Urothelium cell line (cell line): ENCODE data around the gene C17orf50.

Experiments
- DNase-seq: peaks from one replicate; pipeline ENCODE4 v3.0.0; 2011; ENCODE audit warnings: low spot score, mixed read lengths
- FAIRE-seq: peaks from 2 replicates; lab custom pipeline; 2011; peaks lifted over from hg19 to GRCh38; lab: Jason Lieb, UNC

Gene C17orf50

GRCh38 chr17:35780950-35781349 is 20.3 kb downstream of the C17orf50 start:
- no peak for FAIRE-seq
- no peak for DNase-seq

DNA sequence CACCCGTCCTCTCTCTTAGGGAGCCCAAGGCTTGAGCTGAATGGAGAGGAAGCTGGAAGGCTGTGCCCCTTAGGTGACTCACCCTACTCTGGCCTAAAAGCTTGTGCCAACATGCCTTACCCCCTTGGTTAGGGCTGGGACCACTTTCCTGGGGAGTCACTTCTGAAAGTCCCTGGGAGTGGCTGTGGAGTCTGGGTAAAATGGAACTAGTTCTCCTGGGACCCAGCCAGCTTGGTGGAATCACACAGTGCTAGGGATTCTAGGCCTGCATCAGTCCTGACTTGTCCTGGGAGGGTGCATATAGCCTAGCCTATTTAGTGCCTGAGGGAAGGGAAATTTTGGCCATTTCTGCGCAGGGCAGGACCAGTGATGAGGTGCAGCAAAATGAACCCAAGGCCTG is 24.2 kb downstream of the C17orf50 start:
- DNase-seq (no peak), FAIRE-seq (no peak)

DNA sequence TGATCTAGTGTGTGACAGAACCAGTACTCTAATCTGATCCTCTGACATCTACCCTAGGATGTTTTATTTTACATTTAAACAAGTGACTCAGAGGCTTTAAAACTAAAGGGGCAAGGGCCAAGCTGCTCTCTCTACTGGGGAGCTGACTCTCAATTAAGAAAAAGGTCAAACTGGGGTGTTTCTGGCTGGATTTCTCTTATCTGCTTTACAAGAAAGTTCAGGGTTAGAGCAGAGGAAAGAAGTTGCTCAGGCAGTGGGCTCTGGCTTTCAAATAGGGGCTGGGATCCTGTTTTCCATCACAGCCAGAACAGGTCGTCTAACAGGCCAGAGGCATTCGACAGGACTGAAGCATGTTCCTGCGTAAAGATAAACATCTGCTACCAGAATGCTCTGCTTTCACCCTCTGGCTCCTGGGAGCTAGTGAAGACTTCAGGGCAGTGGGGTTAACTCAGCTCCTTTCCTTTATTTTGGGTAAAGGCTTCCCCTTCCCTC is 26.3 kb downstream of the C17orf50 start:
- DNase-seq (no peak), FAIRE-seq (no peak)

- DNase-seq (peak; percentile 69), FAIRE-seq (no peak)
Measured at GRCh38 chr17:35788477-35789368, 28.0 kb downstream of the C17orf50 start.

GRCh38 chr17:35790841-35791240 is 30.2 kb downstream of the C17orf50 start:
- DNase-seq, result no peak
- no peak for FAIRE-seq

- DNase-seq (no peak), FAIRE-seq (no peak)
Measured at GRCh38 chr17:35791681-35792350, 31.1 kb downstream of the C17orf50 start.

GRCh38 chr17:35793257-35793656 is 32.6 kb downstream of the C17orf50 start:
- no peak for DNase-seq
- FAIRE-seq, result no peak

GRCh38 chr17:35795007-35795870 is 34.6 kb downstream of the C17orf50 start, which contains the start of gene MMP28:
Gene MMP28, minus strand, starts transcription at chr17:35795641. Its CDS starts 264 bp downstream, at chr17:35795377.
- no peak for DNase-seq
- no peak for FAIRE-seq

- FAIRE-seq (no peak), DNase-seq (no peak)
Measured at GRCh38 chr17:35795871-35796265, 35.2 kb downstream of the C17orf50 start.

DNA sequence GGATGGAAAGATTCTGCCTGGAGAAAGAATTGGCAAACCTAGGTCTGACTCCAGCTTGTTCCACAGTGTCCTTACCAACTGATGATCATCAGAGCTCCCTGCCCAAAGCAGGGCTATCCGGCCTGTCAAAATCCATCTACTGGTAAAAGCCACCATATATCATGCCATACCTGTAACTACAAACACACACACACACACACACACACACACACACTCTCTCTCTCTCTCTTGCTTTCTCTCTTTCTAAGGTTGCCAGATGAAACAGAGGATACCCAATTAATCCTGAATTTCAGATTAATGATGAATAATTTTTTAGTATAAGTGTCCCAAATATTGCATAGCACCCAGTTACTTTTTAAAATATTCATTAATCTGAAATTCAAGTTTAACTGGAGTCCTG is 36.3 kb downstream of the C17orf50 start:
- no peak for DNase-seq
- FAIRE-seq, result no peak

- FAIRE-seq (no peak), DNase-seq (no peak)
Measured at GRCh38 chr17:35797370-35797769, 36.7 kb downstream of the C17orf50 start.

GRCh38 chr17:35797918-35798317 is 37.2 kb downstream of the C17orf50 start:
- no peak for FAIRE-seq
- no peak for DNase-seq

GRCh38 chr17:35799942-35800341 is 39.3 kb downstream of the C17orf50 start:
- DNase-seq (peak; percentile 69), FAIRE-seq (no peak)

GRCh38 chr17:35801583-35802224 is 41.0 kb downstream of the C17orf50 start:
- DNase-seq (no peak), FAIRE-seq (no peak)

DNA sequence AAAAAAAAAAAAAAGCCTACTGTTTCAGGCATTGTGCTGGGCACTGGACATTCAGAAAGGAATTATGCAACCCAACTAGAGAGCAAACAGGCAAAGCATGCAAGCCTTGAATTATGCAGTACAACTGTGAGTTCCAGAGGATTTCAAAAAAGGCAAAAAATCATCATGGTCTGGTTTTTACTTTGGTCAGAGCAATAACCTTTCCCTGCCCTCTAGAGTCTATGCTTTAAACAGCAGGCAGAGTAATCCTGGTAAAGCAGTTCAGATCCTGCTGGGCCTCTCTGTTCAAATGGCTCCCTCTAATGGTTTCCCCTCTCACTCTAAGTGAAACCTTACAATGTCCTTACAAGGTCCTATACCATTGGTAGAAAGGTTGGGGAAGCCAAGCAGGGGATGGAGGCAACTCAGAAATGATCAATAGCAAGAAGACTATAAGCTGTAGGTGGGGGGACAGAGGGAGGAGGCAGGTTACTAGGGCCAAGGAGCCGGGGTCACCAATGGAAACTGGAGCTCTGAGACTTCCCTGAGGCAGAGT is 44.0 kb downstream of the C17orf50 start:
- DNase-seq (peak; percentile 86), FAIRE-seq (no peak)

DNA sequence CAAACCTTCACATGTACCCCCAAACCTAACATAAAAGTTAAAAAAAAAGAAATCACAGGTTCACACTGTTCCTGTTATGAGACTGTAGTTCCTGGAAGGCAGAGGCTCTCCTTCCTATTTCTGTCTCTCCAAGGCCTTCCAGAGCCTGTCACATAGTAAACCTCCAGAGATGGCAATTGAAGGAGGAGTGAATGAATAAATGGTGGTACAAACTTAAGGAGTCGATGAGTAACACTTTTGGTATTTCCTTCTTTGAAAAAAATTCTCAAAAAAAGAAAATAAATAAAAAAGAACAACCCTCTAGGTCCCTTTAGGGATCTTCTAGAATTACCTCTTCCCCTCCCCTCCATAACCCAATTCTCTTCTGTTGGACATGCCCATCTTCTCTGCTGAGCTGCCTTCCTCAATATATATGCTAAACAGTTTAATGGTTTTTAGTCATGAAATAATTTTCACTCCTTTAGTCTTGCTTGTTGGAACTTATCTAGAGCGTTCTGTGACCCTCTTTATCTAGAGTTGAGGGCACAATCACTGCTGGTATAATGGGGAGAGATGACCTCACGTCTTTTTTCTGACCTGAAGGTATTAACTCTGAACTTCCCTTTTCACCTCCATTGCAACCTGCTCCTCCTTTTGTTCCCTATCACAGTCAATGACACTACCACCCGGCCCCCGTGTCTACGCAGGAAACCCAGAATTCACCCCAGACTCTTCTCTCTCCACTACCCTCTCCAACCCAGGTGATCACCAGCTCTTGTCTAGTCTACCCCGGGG is 46.9 kb downstream of the C17orf50 start:
- DNase-seq (no peak), FAIRE-seq (no peak)

GRCh38 chr17:35808240-35808961 is 47.7 kb downstream of the C17orf50 start:
- FAIRE-seq, result no peak

DNA sequence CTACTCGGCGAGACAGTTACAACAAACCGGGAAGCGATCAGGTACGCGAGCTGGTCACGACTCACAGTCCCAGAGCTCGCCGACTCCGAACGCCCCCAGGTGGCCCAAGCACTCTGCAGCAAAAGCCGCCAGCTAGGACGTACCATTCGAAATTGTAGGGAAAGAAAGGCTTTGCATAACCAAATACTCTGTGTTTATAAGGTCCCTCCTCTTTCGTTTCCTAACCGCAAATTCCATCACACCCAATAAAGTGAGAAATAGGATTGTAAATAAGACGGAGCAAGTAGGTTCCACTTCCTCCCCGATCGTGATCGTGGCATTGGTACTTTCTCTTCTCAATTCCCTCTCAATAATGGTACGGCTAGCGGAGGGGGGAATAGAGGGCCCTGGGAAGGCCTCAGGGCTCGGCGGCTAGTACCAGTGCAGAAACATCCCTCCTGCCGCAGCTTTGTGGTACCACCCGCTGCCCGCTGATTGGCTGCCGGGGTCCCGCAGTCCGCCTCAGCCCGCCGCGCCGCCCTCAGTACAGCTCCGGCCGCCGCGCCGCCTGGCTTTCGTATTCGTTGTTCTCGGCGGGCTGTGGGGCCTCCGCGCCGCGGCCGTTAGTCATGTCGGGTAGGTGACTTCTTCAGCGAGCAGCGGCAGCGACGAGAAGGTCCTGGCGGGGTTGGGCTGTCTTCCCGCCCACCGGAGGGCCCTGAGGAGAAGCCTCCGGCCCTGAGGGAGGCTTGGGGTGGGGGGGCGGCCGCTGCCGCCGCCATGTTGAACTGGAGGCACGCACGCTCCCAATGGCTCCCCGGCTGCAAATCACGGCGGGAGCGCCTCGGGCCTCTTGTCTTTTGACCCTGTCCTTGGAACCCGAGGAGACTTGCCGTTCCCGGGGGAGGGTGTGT is 48.5 kb downstream of the C17orf50 start, which contains the start of gene TAF15:
TSS of gene TAF15 (plus strand) at position 523 of the 893 bp plus-strand sequence. CDS start at position 609, 86 bp downstream.
- DNase-seq (peak; percentile 98), FAIRE-seq (no peak)

More at GRCh38 chr17:35808240-35808961, 47.7 kb downstream of the C17orf50 start:
- no peak for DNase-seq
